DOHH2 (cell line): Measurements from ENCODE around the gene HNRNPUL1.

ENCODE experiments used
- H3F3A ChIP-seq: fragments of 200-600 bp; sonication (generic), shearing (Covaris generic); 2 replicates; pipeline ENCODE4 v1.6.0; 2016; ENCODE audit warnings: antibody characterized with exemption, mild to moderate bottlenecking; ENCODE audit not compliant: control insufficient read depth, insufficient read depth
- H3K27ac ChIP-seq: fragments of 200-600 bp; sonication (generic); 2 replicates; pipeline ENCODE4 v1.5.1; 2014; ENCODE audit warnings: low read depth, mild to moderate bottlenecking, low read length, moderate library complexity
- H3K27me3 ChIP-seq: fragments of 200-600 bp; sonication (generic); 2 replicates; pipeline ENCODE4 v1.6.1; 2014; ENCODE audit warnings: mild to moderate bottlenecking, low read length, mixed read lengths; ENCODE audit not compliant: control insufficient read depth
- H3K36me3 ChIP-seq: fragments of 200-600 bp; sonication (generic); 2 replicates; pipeline ENCODE4 v1.6.1; 2014; ENCODE audit warnings: mild to moderate bottlenecking, low read length, moderate library complexity, mixed read lengths; ENCODE audit not compliant: control insufficient read depth
- H3K4me1 ChIP-seq: fragments of 200-600 bp; sonication (generic); 2 replicates; pipeline ENCODE4 v1.6.1; 2014; ENCODE audit warnings: mild to moderate bottlenecking, low read length, mixed read lengths; ENCODE audit not compliant: control insufficient read depth
- H3K4me2 ChIP-seq: fragments of 200-600 bp; sonication (generic); 2 replicates; pipeline ENCODE4 v1.6.0; 2014; ENCODE audit warnings: mild to moderate bottlenecking, low read length, moderate library complexity
- H3K4me3 ChIP-seq: fragments of 200-600 bp; sonication (generic); 2 replicates; pipeline ENCODE4 v1.5.1; 2014; ENCODE audit warnings: mild to moderate bottlenecking, low read length, mixed read lengths
- H3K79me2 ChIP-seq: fragments of 200-600 bp; sonication (generic); 2 replicates; pipeline ENCODE4 v1.6.1; 2014; ENCODE audit warnings: mild to moderate bottlenecking, low read length, mixed read lengths; ENCODE audit not compliant: control insufficient read depth
- H3K9me2 ChIP-seq: fragments of 200-600 bp; sonication (generic); replicated peaks from 2 replicates; pipeline ENCODE4 v1.6.1; 2014; ENCODE audit warnings: mild to moderate bottlenecking, low read length, mixed read lengths; ENCODE audit not compliant: control insufficient read depth
- H3K9me3 ChIP-seq: fragments of 200-600 bp; sonication (generic); 2 replicates; pipeline ENCODE4 v1.6.1; 2014; ENCODE audit warnings: antibody characterized with exemption, low read length, mixed read lengths; ENCODE audit not compliant: control insufficient read depth, insufficient read depth
- H4K20me1 ChIP-seq: fragments of 200-600 bp; sonication (generic); 2 replicates; pipeline ENCODE4 v1.6.0; 2014; ENCODE audit warnings: low read depth, mild to moderate bottlenecking, antibody characterized with exemption, low read length, moderate library complexity; ENCODE audit not compliant: control insufficient read depth, insufficient read depth
- EZH2phosphoT487 ChIP-seq: fragments of 200-600 bp; sonication (generic); IDR thresholded peaks from 2 replicates; pipeline ENCODE4 v1.6.1; 2017; ENCODE audit warnings: borderline replicate concordance, mild to moderate bottlenecking, antibody characterized with exemption, low read length, moderate library complexity, mixed read lengths
- TF ChIP-seq, protein P1 (sequence below): fragments of 200-600 bp; sonication (generic); IDR thresholded peaks from one replicate; pipeline ENCODE4 v1.5.1; 2014; ENCODE audit warnings: antibody characterized with exemption, mild to moderate bottlenecking, low read depth, low read length; ENCODE audit not compliant: poor library complexity, severe bottlenecking

The HNRNPUL1 gene

DNA sequence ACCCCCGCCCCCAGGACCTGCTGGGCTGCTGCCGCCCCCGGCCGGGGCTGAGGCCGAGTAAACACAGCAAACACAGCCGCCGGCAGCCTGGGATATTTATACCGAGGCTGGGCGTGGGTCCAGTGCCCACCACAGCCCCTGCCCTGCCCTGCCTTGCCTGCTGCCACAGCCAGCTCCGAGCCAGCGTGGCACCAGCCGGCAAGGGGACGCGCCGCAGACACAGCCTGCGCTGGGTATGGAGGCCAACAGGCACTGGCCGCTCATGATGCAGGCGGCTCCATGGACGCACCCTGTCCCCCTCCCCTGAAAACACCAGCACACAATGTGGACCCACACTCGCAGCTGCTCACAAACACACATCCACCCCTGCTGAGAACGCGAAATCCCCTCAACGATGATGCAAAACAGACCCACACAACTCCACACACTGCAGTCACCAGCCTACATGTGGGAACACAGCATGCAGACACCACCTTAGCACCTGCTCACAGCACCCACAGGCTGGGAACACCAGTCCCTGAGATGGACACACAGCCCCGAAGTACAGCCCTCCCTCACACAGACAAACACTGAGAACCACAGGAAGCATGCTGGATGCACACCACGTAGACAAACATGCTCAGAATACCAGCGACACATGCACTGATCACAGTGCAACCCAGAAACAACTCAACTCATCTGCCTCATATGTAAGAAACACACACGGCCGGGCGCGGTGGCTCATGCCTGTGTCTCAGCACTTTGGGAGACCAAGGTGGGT lies 62.0 kb downstream of the HNRNPUL1 start:
- Histone ChIP-seq H3K4me3 (peak overlapping the region; percentile 81), H4K20me1 (0 out of 2 replicates have a peak, but pooled peaks cover 4% of the 10 kb centered on the region), H3K9me3 (no peaks in the 10 kb centered on the region), H3F3A (peaks cover 52% of the 10 kb centered on the region), H3K36me3 (peaks cover 58% of the 10 kb centered on the region), H3K27ac (peak overlapping the region; percentile 96), H3K79me2 (peaks cover 20% of the 10 kb centered on the region), H3K4me1 (peaks cover 68% of the 10 kb centered on the region), H3K27me3 (no peaks in the 10 kb centered on the region), H3K9me2 (no peaks in the 10 kb centered on the region), H3K4me2 (peak overlapping the region; percentile 99)
- TF ChIP-seq, protein P1, sequence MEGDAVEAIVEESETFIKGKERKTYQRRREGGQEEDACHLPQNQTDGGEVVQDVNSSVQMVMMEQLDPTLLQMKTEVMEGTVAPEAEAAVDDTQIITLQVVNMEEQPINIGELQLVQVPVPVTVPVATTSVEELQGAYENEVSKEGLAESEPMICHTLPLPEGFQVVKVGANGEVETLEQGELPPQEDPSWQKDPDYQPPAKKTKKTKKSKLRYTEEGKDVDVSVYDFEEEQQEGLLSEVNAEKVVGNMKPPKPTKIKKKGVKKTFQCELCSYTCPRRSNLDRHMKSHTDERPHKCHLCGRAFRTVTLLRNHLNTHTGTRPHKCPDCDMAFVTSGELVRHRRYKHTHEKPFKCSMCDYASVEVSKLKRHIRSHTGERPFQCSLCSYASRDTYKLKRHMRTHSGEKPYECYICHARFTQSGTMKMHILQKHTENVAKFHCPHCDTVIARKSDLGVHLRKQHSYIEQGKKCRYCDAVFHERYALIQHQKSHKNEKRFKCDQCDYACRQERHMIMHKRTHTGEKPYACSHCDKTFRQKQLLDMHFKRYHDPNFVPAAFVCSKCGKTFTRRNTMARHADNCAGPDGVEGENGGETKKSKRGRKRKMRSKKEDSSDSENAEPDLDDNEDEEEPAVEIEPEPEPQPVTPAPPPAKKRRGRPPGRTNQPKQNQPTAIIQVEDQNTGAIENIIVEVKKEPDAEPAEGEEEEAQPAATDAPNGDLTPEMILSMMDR, result no peak
- no peak for TF ChIP-seq EZH2phosphoT487

DNA sequence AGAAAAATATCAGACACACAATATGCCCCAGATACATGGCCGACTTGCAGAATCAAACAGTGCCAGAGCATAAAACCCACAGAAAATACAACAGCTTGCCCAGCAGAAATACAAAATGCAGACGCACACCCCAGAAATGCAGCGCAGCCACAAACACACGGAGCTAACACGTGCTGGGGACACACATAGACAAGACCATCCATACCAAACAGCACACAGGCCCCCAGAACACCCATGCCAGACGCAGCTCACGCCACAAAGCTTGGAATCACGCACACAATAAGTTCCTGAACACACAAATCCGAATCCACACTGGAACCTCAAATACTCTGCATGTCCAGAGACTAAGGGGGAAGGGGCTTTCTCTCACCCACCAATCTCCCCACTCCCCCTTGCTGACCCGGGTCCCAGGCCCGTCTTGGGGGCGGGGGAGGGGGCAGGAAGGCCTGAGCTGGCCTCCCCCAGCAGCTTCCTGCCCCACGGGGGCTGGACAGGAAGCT lies 63.0 kb downstream of the HNRNPUL1 start:
- Histone ChIP-seq H3K79me2 (peaks cover 20% of the 10 kb centered on the region), H3K9me2 (no peaks in the 10 kb centered on the region), H3K27me3 (no peaks in the 10 kb centered on the region), H3K4me2 (peak overlapping the region; percentile 99), H3K4me1 (peaks cover 78% of the 10 kb centered on the region), H4K20me1 (peaks cover 4% of the 10 kb centered on the region; the same call in 1 of the 2 replicates), H3K9me3 (no peaks in the 10 kb centered on the region), H3F3A (peaks cover 55% of the 10 kb centered on the region), H3K27ac (peak overlapping the region; percentile 96), H3K4me3 (peak overlapping the region; percentile 81), H3K36me3 (peaks cover 60% of the 10 kb centered on the region)
- TF ChIP-seq EZH2phosphoT487, result no peak
- TF ChIP-seq, protein P1, result no peak

DNA sequence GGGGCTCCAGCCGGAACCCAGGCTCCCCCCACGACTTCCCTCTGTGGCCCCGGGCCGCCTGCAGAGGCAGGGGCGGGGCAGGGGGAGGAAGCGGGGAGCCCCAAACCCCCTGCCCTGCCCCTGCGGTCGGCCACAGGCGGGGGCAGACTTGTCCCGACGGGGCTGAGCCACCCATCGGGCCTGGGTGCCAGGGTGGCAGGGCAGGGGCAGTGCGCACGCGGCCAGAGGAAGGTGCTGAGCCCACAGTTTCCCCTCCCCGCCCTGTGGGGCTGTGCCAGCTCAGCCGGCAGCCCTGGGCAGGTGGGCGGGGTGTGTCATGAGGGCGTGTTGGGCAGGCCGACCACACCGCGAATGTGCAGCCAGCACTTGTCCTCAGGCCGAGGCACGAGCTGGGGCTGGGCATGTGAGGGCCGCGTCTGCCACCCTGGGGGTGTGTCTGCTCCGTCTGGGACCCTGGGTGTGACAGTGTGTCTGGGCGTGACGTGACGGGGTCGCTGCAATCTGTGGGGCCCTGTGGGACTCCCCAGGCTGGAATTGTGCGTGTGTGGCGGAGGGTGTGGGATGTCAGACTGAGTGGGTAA lies 63.5 kb downstream of the HNRNPUL1 start:
- peaks cover 60% of the 10 kb centered on the region for H3K36me3 ChIP-seq
- peaks cover 23% of the 10 kb centered on the region for H3K79me2 ChIP-seq
- peaks cover 4% of the 10 kb centered on the region; the same call in 1 of the 2 replicates for H4K20me1 ChIP-seq
- peak overlapping the region; percentile 81 for H3K4me3 ChIP-seq
- peaks cover 57% of the 10 kb centered on the region for H3F3A ChIP-seq
- H3K9me2 ChIP-seq, result no peaks in the 10 kb centered on the region
- H3K4me1 ChIP-seq, result peaks cover 83% of the 10 kb centered on the region
- TF ChIP-seq EZH2phosphoT487, result no peak
- TF ChIP-seq, protein P1, result no peak
- H3K4me2 ChIP-seq, result peak overlapping the region; percentile 99
- H3K9me3 ChIP-seq, result no peaks in the 10 kb centered on the region
- peak overlapping the region; percentile 96 for H3K27ac ChIP-seq
- no peaks in the 10 kb centered on the region for H3K27me3 ChIP-seq
